H9 (cell line): ENCODE results near the gene DUSP6. TPM values are rescaled to one million over a fixed set of nuclear protein-coding genes. Genes with fewer than 3 reads are reported as not detected.

Experiments
- DNase-seq: peaks from one replicate; pipeline ENCODE4 v3.0.0-alpha.2; 2017
- H2AFZ ChIP-seq: one replicate; pipeline ENCODE4 v1.6.1; 2013; ENCODE audit warnings: mild to moderate bottlenecking, low read length, control low read depth, moderate library complexity
- H2AK5ac ChIP-seq: 2 replicates; pipeline ENCODE4 v1.6.1; 2013; ENCODE audit warnings: low read length, control low read depth, mixed read lengths; ENCODE audit not compliant: insufficient read length
- H2BK120ac ChIP-seq: one replicate; pipeline ENCODE4 v1.6.1; 2013; ENCODE audit warnings: low read depth, mild to moderate bottlenecking, low read length, control low read depth, inconsistent platforms; ENCODE audit not compliant: poor library complexity, severe bottlenecking
- H2BK12ac ChIP-seq: 2 replicates; pipeline ENCODE4 v1.6.1; 2013; ENCODE audit warnings: low read length, control low read depth, mixed read lengths, low read depth; ENCODE audit not compliant: insufficient read length
- H2BK15ac ChIP-seq: 2 replicates; pipeline ENCODE4 v1.6.1; 2013; ENCODE audit warnings: low read depth, low read length, control low read depth
- H2BK20ac ChIP-seq: one replicate; pipeline ENCODE4 v1.6.1; 2013; ENCODE audit warnings: low read depth, mild to moderate bottlenecking, low read length, control low read depth, inconsistent platforms; ENCODE audit not compliant: poor library complexity, severe bottlenecking
- H2BK5ac ChIP-seq: 2 replicates; pipeline ENCODE4 v1.6.1; 2013; ENCODE audit warnings: low read length, control low read depth, mixed read lengths; ENCODE audit not compliant: insufficient read length
- H3K14ac ChIP-seq: 2 replicates; pipeline ENCODE4 v1.6.1; 2013; ENCODE audit warnings: low read length, control low read depth; ENCODE audit not compliant: insufficient read depth
- H3K18ac ChIP-seq: 2 replicates; pipeline ENCODE4 v1.6.1; 2013; ENCODE audit warnings: low read depth, mild to moderate bottlenecking, mixed read lengths, low read length, control low read depth; ENCODE audit not compliant: insufficient read length
- H3K23ac ChIP-seq: 2 replicates; pipeline ENCODE4 v1.6.1; 2013; ENCODE audit warnings: low read length, control low read depth, mixed read lengths, low read depth; ENCODE audit not compliant: insufficient read length
- H3K23me2 ChIP-seq: 2 replicates; pipeline ENCODE4 v1.6.1; 2013; ENCODE audit warnings: low read depth, mild to moderate bottlenecking, mixed read lengths, low read length, control low read depth; ENCODE audit not compliant: insufficient read length, poor library complexity, severe bottlenecking
- H3K27ac ChIP-seq: 2 replicates; pipeline ENCODE4 v1.5.1; 2013; ENCODE audit warnings: low read length, control low read depth, mixed read lengths, low read depth; ENCODE audit not compliant: insufficient read length
- H3K27me3 ChIP-seq: 2 replicates; pipeline ENCODE4 v1.6.1; 2013; ENCODE audit warnings: low read length, control low read depth, inconsistent platforms; ENCODE audit not compliant: insufficient read depth
- H3K4ac ChIP-seq: 2 replicates; pipeline ENCODE4 v1.6.1; 2013; ENCODE audit warnings: low read depth, mild to moderate bottlenecking, control low read depth, inconsistent platforms, low read length, moderate library complexity
- H3K4me1 ChIP-seq: 2 replicates; pipeline ENCODE4 v1.6.1; 2013; ENCODE audit warnings: low read length, control low read depth, inconsistent platforms; ENCODE audit not compliant: insufficient read depth
- H3K4me2 ChIP-seq: 2 replicates; pipeline ENCODE4 v1.6.1; 2013; ENCODE audit warnings: low read length, control low read depth, mixed read lengths; ENCODE audit not compliant: insufficient read length, insufficient read depth
- H3K56ac ChIP-seq: 2 replicates; pipeline ENCODE4 v1.6.1; 2013; ENCODE audit warnings: low read depth, mild to moderate bottlenecking, mixed read lengths, low read length, control low read depth; ENCODE audit not compliant: insufficient read length
- H3K79me1 ChIP-seq: 2 replicates; pipeline ENCODE4 v1.6.1; 2013; ENCODE audit warnings: low read depth, mild to moderate bottlenecking, moderate library complexity, low read length, control low read depth, inconsistent platforms; ENCODE audit not compliant: insufficient read depth, poor library complexity, severe bottlenecking
- H3K79me2 ChIP-seq: 2 replicates; pipeline ENCODE4 v1.6.1; 2013; ENCODE audit warnings: low read length, control low read depth, inconsistent platforms; ENCODE audit not compliant: insufficient read depth
- H3K9ac ChIP-seq: 2 replicates; pipeline ENCODE4 v1.6.1; 2013; ENCODE audit warnings: low read length, control low read depth, mixed read lengths; ENCODE audit not compliant: insufficient read length; ENCODE audit errors: extremely low read depth
- H3K9me3 ChIP-seq: one replicate; pipeline ENCODE4 v1.6.1; 2013; ENCODE audit warnings: low read depth, low read length, inconsistent platforms; ENCODE audit not compliant: control insufficient read depth
- H3T11ph ChIP-seq: one replicate; pipeline ENCODE4 v1.6.1; 2013; ENCODE audit warnings: mild to moderate bottlenecking, low read length, control low read depth, inconsistent platforms
- H4K20me1 ChIP-seq: one replicate; pipeline ENCODE4 v1.6.1; 2013; ENCODE audit not compliant: control insufficient read depth, insufficient read length, insufficient read depth
- H4K5ac ChIP-seq: 2 replicates; pipeline ENCODE4 v1.6.1; 2013; ENCODE audit warnings: low read depth, mild to moderate bottlenecking, mixed read lengths, low read length, control low read depth; ENCODE audit not compliant: insufficient read length
- H4K8ac ChIP-seq: replicated peaks from 2 replicates; pipeline ENCODE4 v1.6.1; 2013; ENCODE audit warnings: low read length, control low read depth, mixed read lengths, low read depth; ENCODE audit not compliant: insufficient read length
- H4K91ac ChIP-seq: 2 replicates; pipeline ENCODE4 v1.6.1; 2013; ENCODE audit warnings: low read depth, mild to moderate bottlenecking, moderate library complexity, mixed read lengths, low read length, control low read depth; ENCODE audit not compliant: insufficient read length
- H3K27ac Mint-ChIP-seq, 3 experiments: 2 replicates in 2 of 3; 3 replicates in 1 of 3; pipeline ENCODE4 v1.8.0; 2020 to 2021; ENCODE audit warnings: mixed read lengths in 3 of 3, mild to moderate bottlenecking in 1 of 3, moderate library complexity in 1 of 3
- H3K27me3 Mint-ChIP-seq: 2 replicates; pipeline ENCODE4 v1.8.0; 2021; ENCODE audit warnings: low read depth, mild to moderate bottlenecking, moderate library complexity, mixed read lengths
- H3K36me3 Mint-ChIP-seq, 3 experiments: 2 replicates in 2 of 3; 3 replicates in 1 of 3; pipeline ENCODE4 v1.8.0; 2020 to 2021; ENCODE audit warnings: low read depth in 3 of 3, mixed read lengths in 3 of 3; ENCODE audit not compliant: insufficient read depth in 1 of 3
- H3K4me1 Mint-ChIP-seq, 2 experiments: 2 replicates each; pipeline ENCODE4 v1.8.0; 2020; ENCODE audit warnings: mixed read lengths in 2 of 2
- H3K4me3 Mint-ChIP-seq, 2 experiments: 2 replicates in 1 of 2; 3 replicates in 1 of 2; pipeline ENCODE4 v1.8.0; 2020 to 2021; ENCODE audit warnings: mild to moderate bottlenecking in 2 of 2, mixed read lengths in 2 of 2, moderate library complexity in 1 of 2
- H3K9me3 Mint-ChIP-seq, 2 experiments: 2 replicates in 1 of 2; 3 replicates in 1 of 2; pipeline ENCODE4 v1.8.0; 2020; ENCODE audit warnings: mild to moderate bottlenecking in 2 of 2, mixed read lengths in 2 of 2, moderate library complexity in 1 of 2
- WGBS: extraction: QIAGEN DNeasy Blood & Tissue Kit; methylation state at CpG from one replicate; pipeline ENCODE4 v1.1.7; 2013; ENCODE audit warnings: missing lambda C conversion rate, low lambda C conversion rate, mixed read lengths; ENCODE audit not compliant: insufficient read length; ENCODE audit errors: extremely low coverage; 5-methylcytosine and 5-hydroxymethylcytosine counted together
- total RNA-seq: library from RNA; stranded (reverse); gene quantifications from 2 replicates; pipeline ENCODE4 v1.2.1, GENCODE V29; 2021
- TF ChIP-seq, protein P1 (sequence below): fragments of 200-600 bp; sonication (generic); conservative IDR thresholded peaks from 3 replicates; pipeline ENCODE4 v1.8.0; 2021; ENCODE audit warnings: antibody characterized with exemption, mild to moderate bottlenecking

The DUSP6 gene
- total RNA-seq, 1 experiment from 2014 or later: 35.3 TPM

DNA sequence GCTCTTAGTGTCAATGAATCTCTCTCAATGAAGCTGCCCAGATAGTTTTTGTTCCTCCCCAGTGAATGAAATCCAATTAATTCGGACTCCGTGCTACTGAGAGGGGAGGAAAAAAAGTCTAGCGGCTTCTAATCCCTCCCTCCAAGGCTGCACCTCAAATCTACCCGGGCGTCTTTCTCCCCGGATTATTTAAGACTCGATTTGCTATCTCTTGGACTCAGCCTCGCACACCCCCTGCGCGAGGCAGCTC lies 134 bp downstream of the DUSP6 start:
- Histone ChIP-seq H2AFZ (no peak overlapping the region), H3K79me2 (peaks cover 24% of the 10 kb centered on the region; the same call in 1 of the 2 replicates), H2AK5ac (no peak overlapping the region), H3K4me2 (peak overlapping the region; percentile 84), H3K23me2 (peaks cover 21% of the 10 kb centered on the region), H2BK5ac (no peak overlapping the region), H3K9me3 (no peaks in the 10 kb centered on the region), H3K14ac (peak overlapping the region; percentile 83; the same call in 1 of the 2 replicates), H4K8ac (no peak overlapping the region), H3K27ac (peak overlapping the region; percentile 65), H3K4ac (no peak overlapping the region), H3K23ac (no peak overlapping the region), H4K20me1 (peaks cover 3% of the 10 kb centered on the region), H3K18ac (peak overlapping the region; percentile 95), H3K27me3 (peaks cover 11% of the 10 kb centered on the region; the same call in 1 of the 2 replicates), H2BK15ac (no peak overlapping the region), H4K91ac (peak overlapping the region; percentile 39), H2BK20ac (no peak overlapping the region), H3K4me1 (peaks cover 10% of the 10 kb centered on the region; the same call in 1 of the 2 replicates), H2BK12ac (no peak overlapping the region), H3K56ac (no peak overlapping the region), H3T11ph (no peak overlapping the region), H3K79me1 (no peaks in the 10 kb centered on the region), H4K5ac (no peak overlapping the region), H2BK120ac (no peak overlapping the region), H3K9ac (peak overlapping the region; percentile 85)
- no peak for DNase-seq
- peaks cover 79% of the 10 kb centered on the region for H3K27me3 Mint-ChIP-seq
- H3K36me3 Mint-ChIP-seq: peaks cover 19 to 50% (median 32%) of the 10 kb centered on the region in 3 experiments; a peak in 6 of 7 replicates
- H3K4me3 Mint-ChIP-seq: peak overlapping the region; percentile 90 to 100
- TF ChIP-seq, protein P1, sequence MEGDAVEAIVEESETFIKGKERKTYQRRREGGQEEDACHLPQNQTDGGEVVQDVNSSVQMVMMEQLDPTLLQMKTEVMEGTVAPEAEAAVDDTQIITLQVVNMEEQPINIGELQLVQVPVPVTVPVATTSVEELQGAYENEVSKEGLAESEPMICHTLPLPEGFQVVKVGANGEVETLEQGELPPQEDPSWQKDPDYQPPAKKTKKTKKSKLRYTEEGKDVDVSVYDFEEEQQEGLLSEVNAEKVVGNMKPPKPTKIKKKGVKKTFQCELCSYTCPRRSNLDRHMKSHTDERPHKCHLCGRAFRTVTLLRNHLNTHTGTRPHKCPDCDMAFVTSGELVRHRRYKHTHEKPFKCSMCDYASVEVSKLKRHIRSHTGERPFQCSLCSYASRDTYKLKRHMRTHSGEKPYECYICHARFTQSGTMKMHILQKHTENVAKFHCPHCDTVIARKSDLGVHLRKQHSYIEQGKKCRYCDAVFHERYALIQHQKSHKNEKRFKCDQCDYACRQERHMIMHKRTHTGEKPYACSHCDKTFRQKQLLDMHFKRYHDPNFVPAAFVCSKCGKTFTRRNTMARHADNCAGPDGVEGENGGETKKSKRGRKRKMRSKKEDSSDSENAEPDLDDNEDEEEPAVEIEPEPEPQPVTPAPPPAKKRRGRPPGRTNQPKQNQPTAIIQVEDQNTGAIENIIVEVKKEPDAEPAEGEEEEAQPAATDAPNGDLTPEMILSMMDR: no peak
- peaks cover 58 to 74% of the 10 kb centered on the region in 2 experiments for H3K4me1 Mint-ChIP-seq
- no CpG with 5 or more reads among the region's 10 CpGs for WGBS
- H3K27ac Mint-ChIP-seq: peak overlapping the region; percentile 93 to 99 (median 95)
- peaks cover 0 to 28% of the 10 kb centered on the region in 2 experiments; a peak in 4 of 5 replicates for H3K9me3 Mint-ChIP-seq
